GM12875 (cell line): ENCODE data around the gene RNF6.

Experiments used
- H3K4me3 ChIP-seq: one replicate; pipeline ENCODE4 v1.5.1; 2011; ENCODE audit warnings: low read depth, low read length, control low read depth
- TF ChIP-seq, protein P1 (sequence below): IDR thresholded peaks from 2 replicates; pipeline ENCODE4 v1.5.1; 2011; ENCODE audit warnings: low read depth, mild to moderate bottlenecking, control low read depth, inconsistent platforms, low read length, moderate library complexity, borderline replicate concordance; ENCODE audit not compliant: insufficient read depth

The RNF6 gene

DNA sequence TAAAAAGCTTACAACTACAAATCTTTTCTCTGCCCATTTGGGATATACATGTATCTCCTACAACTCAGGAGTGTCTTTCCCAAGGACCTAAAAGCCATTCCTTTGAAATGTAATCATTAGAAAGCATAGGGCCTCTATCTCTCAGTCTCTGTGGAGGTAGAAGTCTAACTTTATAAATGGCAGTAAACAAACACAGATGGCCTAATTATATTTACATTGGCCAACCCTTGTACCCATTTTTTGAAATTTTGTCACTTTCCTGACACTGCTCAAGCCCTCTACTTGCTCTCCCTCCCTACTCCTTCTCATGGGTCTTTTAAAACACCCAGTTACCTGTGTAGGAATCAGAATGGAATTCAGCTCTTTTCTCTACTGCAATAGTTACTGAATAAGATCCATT, 24.8 kb downstream of the RNF6 start:
- no peak overlapping the region for H3K4me3 ChIP-seq
- TF ChIP-seq, protein P1, sequence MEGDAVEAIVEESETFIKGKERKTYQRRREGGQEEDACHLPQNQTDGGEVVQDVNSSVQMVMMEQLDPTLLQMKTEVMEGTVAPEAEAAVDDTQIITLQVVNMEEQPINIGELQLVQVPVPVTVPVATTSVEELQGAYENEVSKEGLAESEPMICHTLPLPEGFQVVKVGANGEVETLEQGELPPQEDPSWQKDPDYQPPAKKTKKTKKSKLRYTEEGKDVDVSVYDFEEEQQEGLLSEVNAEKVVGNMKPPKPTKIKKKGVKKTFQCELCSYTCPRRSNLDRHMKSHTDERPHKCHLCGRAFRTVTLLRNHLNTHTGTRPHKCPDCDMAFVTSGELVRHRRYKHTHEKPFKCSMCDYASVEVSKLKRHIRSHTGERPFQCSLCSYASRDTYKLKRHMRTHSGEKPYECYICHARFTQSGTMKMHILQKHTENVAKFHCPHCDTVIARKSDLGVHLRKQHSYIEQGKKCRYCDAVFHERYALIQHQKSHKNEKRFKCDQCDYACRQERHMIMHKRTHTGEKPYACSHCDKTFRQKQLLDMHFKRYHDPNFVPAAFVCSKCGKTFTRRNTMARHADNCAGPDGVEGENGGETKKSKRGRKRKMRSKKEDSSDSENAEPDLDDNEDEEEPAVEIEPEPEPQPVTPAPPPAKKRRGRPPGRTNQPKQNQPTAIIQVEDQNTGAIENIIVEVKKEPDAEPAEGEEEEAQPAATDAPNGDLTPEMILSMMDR, result no peak

GRCh38 chr13:26186995-26187394, 35.1 kb downstream of the RNF6 start:
- TF ChIP-seq, protein P1, result no peak
- H3K4me3 ChIP-seq, result peak overlapping the region; percentile 41

DNA sequence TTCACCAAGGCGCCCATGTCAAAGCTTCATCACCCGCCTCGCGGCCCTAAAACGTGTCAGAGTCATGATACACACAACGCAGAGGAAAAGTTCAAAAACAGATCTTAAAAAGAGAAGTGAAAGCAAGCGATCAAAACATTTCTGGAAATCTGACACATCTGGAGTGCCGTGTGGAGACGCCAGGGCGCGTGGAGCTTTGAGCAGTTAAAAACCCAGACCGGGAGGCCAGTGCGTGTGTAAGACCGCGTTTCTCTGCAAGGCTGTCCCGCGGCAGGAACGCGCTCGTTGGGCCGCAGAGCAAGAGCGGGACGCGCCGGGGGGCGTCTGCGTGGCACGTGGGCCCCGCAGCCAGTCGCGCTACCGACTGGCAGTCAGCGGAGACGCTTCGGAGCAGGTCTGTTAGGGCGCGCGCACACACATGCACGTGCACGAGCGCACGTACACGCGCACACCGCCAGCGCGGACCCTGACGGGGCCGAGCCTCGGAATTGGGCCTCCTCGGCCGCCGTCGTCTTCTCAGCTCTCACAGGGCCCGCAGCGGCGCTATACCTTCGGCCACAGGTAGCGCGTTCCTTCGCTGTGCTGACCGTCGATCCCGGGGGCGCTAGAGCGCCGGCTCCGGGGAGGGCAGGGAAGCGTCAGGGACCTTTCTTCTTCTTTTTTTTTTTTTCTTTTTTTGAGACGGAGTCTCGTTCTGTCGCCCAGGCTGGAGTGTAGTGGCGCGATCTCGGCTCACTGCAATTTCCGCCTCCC, 35.8 kb downstream of the RNF6 start:
- TF ChIP-seq, protein P1, result peak; percentile 66
- peak overlapping the region; percentile 67 for H3K4me3 ChIP-seq

DNA sequence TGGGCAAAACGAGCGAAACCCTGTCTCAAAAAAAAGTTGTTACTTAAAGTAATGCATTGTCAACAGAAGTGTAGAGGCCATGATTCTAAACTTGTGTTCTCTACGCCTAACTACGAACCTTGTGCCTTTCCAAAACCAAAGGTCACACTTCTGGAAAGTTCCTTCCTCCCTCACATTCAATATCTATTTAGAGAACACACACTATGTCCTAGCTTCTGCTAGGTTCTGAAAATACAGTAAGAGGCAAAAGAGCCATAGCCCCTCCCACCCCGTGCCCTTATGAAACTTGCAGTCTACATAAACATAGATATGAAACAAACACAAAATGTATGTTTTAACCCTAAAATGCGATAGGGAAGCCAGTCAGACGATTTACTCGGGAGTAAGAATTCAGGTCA, 36.4 kb downstream of the RNF6 start:
- TF ChIP-seq, protein P1, result no peak
- H3K4me3 ChIP-seq, result peak overlapping the region; percentile 67

- TF ChIP-seq, protein P1, result peak; percentile 87
Observed at GRCh38 chr13:26184791-26185250, 37.3 kb downstream of the RNF6 start.

GRCh38 chr13:26183416-26183815, 38.7 kb downstream of the RNF6 start:
- no peak overlapping the region for H3K4me3 ChIP-seq
- TF ChIP-seq, protein P1, result no peak

More at GRCh38 chr13:26184791-26185250, 37.3 kb downstream of the RNF6 start:
- no peak overlapping the region for H3K4me3 ChIP-seq

DNA sequence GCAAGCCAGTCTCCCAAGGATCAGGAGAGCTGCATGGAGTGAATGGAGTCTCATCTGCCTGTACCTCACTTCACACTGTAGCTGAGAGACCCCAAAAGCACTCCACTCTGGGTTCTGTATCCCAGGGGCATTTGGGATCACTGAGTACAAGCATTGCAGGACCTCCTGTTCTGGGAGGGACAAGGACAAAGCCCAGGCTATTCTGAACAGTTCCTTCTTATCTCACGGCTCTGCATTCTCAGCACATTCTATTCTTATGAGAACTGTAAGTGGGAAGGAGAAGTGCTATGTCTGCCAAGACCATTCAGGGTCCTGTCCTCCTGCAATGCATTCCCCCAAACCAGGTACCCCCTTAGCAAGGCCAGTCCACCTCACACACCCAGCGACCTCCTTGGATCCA, 42.8 kb downstream of the RNF6 start:
- TF ChIP-seq, protein P1, result no peak
- H3K4me3 ChIP-seq, result no peak overlapping the region
